H9 (cell line): ENCODE measurements around the gene MYO7B. TPM values are rescaled to one million over a fixed set of nuclear protein-coding genes. Genes with fewer than 3 reads are reported as not detected.

Experiments used
- DNase-seq: peaks from one replicate; pipeline ENCODE4 v3.0.0-alpha.2; 2017
- H2AFZ ChIP-seq: one replicate; pipeline ENCODE4 v1.6.1; 2013; ENCODE audit warnings: mild to moderate bottlenecking, low read length, control low read depth, moderate library complexity
- H2AK5ac ChIP-seq: 2 replicates; pipeline ENCODE4 v1.6.1; 2013; ENCODE audit warnings: low read length, control low read depth, mixed read lengths; ENCODE audit not compliant: insufficient read length
- H2BK120ac ChIP-seq: one replicate; pipeline ENCODE4 v1.6.1; 2013; ENCODE audit warnings: low read depth, mild to moderate bottlenecking, low read length, control low read depth, inconsistent platforms; ENCODE audit not compliant: poor library complexity, severe bottlenecking
- H2BK12ac ChIP-seq: 2 replicates; pipeline ENCODE4 v1.6.1; 2013; ENCODE audit warnings: low read length, control low read depth, mixed read lengths, low read depth; ENCODE audit not compliant: insufficient read length
- H2BK15ac ChIP-seq: 2 replicates; pipeline ENCODE4 v1.6.1; 2013; ENCODE audit warnings: low read depth, low read length, control low read depth
- H2BK20ac ChIP-seq: one replicate; pipeline ENCODE4 v1.6.1; 2013; ENCODE audit warnings: low read depth, mild to moderate bottlenecking, low read length, control low read depth, inconsistent platforms; ENCODE audit not compliant: poor library complexity, severe bottlenecking
- H2BK5ac ChIP-seq: 2 replicates; pipeline ENCODE4 v1.6.1; 2013; ENCODE audit warnings: low read length, control low read depth, mixed read lengths; ENCODE audit not compliant: insufficient read length
- H3K14ac ChIP-seq: 2 replicates; pipeline ENCODE4 v1.6.1; 2013; ENCODE audit warnings: low read length, control low read depth; ENCODE audit not compliant: insufficient read depth
- H3K18ac ChIP-seq: 2 replicates; pipeline ENCODE4 v1.6.1; 2013; ENCODE audit warnings: low read depth, mild to moderate bottlenecking, mixed read lengths, low read length, control low read depth; ENCODE audit not compliant: insufficient read length
- H3K23ac ChIP-seq: 2 replicates; pipeline ENCODE4 v1.6.1; 2013; ENCODE audit warnings: low read length, control low read depth, mixed read lengths, low read depth; ENCODE audit not compliant: insufficient read length
- H3K23me2 ChIP-seq: 2 replicates; pipeline ENCODE4 v1.6.1; 2013; ENCODE audit warnings: low read depth, mild to moderate bottlenecking, mixed read lengths, low read length, control low read depth; ENCODE audit not compliant: insufficient read length, poor library complexity, severe bottlenecking
- H3K27ac ChIP-seq: 2 replicates; pipeline ENCODE4 v1.5.1; 2013; ENCODE audit warnings: low read length, control low read depth, mixed read lengths, low read depth; ENCODE audit not compliant: insufficient read length
- H3K27me3 ChIP-seq: 2 replicates; pipeline ENCODE4 v1.6.1; 2013; ENCODE audit warnings: low read length, control low read depth, inconsistent platforms; ENCODE audit not compliant: insufficient read depth
- H3K4ac ChIP-seq: 2 replicates; pipeline ENCODE4 v1.6.1; 2013; ENCODE audit warnings: low read depth, mild to moderate bottlenecking, control low read depth, inconsistent platforms, low read length, moderate library complexity
- H3K4me1 ChIP-seq: 2 replicates; pipeline ENCODE4 v1.6.1; 2013; ENCODE audit warnings: low read length, control low read depth, inconsistent platforms; ENCODE audit not compliant: insufficient read depth
- H3K4me2 ChIP-seq: 2 replicates; pipeline ENCODE4 v1.6.1; 2013; ENCODE audit warnings: low read length, control low read depth, mixed read lengths; ENCODE audit not compliant: insufficient read length, insufficient read depth
- H3K56ac ChIP-seq: 2 replicates; pipeline ENCODE4 v1.6.1; 2013; ENCODE audit warnings: low read depth, mild to moderate bottlenecking, mixed read lengths, low read length, control low read depth; ENCODE audit not compliant: insufficient read length
- H3K79me1 ChIP-seq: 2 replicates; pipeline ENCODE4 v1.6.1; 2013; ENCODE audit warnings: low read depth, mild to moderate bottlenecking, moderate library complexity, low read length, control low read depth, inconsistent platforms; ENCODE audit not compliant: insufficient read depth, poor library complexity, severe bottlenecking
- H3K79me2 ChIP-seq: 2 replicates; pipeline ENCODE4 v1.6.1; 2013; ENCODE audit warnings: low read length, control low read depth, inconsistent platforms; ENCODE audit not compliant: insufficient read depth
- H3K9ac ChIP-seq: 2 replicates; pipeline ENCODE4 v1.6.1; 2013; ENCODE audit warnings: low read length, control low read depth, mixed read lengths; ENCODE audit not compliant: insufficient read length; ENCODE audit errors: extremely low read depth
- H3K9me3 ChIP-seq: one replicate; pipeline ENCODE4 v1.6.1; 2013; ENCODE audit warnings: low read depth, low read length, inconsistent platforms; ENCODE audit not compliant: control insufficient read depth
- H3T11ph ChIP-seq: one replicate; pipeline ENCODE4 v1.6.1; 2013; ENCODE audit warnings: mild to moderate bottlenecking, low read length, control low read depth, inconsistent platforms
- H4K20me1 ChIP-seq: one replicate; pipeline ENCODE4 v1.6.1; 2013; ENCODE audit not compliant: control insufficient read depth, insufficient read length, insufficient read depth
- H4K5ac ChIP-seq: 2 replicates; pipeline ENCODE4 v1.6.1; 2013; ENCODE audit warnings: low read depth, mild to moderate bottlenecking, mixed read lengths, low read length, control low read depth; ENCODE audit not compliant: insufficient read length
- H4K8ac ChIP-seq: replicated peaks from 2 replicates; pipeline ENCODE4 v1.6.1; 2013; ENCODE audit warnings: low read length, control low read depth, mixed read lengths, low read depth; ENCODE audit not compliant: insufficient read length
- H4K91ac ChIP-seq: 2 replicates; pipeline ENCODE4 v1.6.1; 2013; ENCODE audit warnings: low read depth, mild to moderate bottlenecking, moderate library complexity, mixed read lengths, low read length, control low read depth; ENCODE audit not compliant: insufficient read length
- H3K27ac Mint-ChIP-seq, 3 experiments: 2 replicates in 2 of 3; 3 replicates in 1 of 3; pipeline ENCODE4 v1.8.0; 2020 to 2021; ENCODE audit warnings: mixed read lengths in 3 of 3, mild to moderate bottlenecking in 1 of 3, moderate library complexity in 1 of 3
- H3K27me3 Mint-ChIP-seq: 2 replicates; pipeline ENCODE4 v1.8.0; 2021; ENCODE audit warnings: low read depth, mild to moderate bottlenecking, moderate library complexity, mixed read lengths
- H3K36me3 Mint-ChIP-seq, 3 experiments: 2 replicates in 2 of 3; 3 replicates in 1 of 3; pipeline ENCODE4 v1.8.0; 2020 to 2021; ENCODE audit warnings: low read depth in 3 of 3, mixed read lengths in 3 of 3; ENCODE audit not compliant: insufficient read depth in 1 of 3
- H3K4me1 Mint-ChIP-seq, 2 experiments: 2 replicates each; pipeline ENCODE4 v1.8.0; 2020; ENCODE audit warnings: mixed read lengths in 2 of 2
- H3K4me3 Mint-ChIP-seq, 2 experiments: 2 replicates in 1 of 2; 3 replicates in 1 of 2; pipeline ENCODE4 v1.8.0; 2020 to 2021; ENCODE audit warnings: mild to moderate bottlenecking in 2 of 2, mixed read lengths in 2 of 2, moderate library complexity in 1 of 2
- H3K9me3 Mint-ChIP-seq, 2 experiments: 2 replicates in 1 of 2; 3 replicates in 1 of 2; pipeline ENCODE4 v1.8.0; 2020; ENCODE audit warnings: mild to moderate bottlenecking in 2 of 2, mixed read lengths in 2 of 2, moderate library complexity in 1 of 2
- CTCF ChIP-seq: fragments of 200-600 bp; sonication (generic); conservative IDR thresholded peaks from 3 replicates; pipeline ENCODE4 v1.8.0; 2021; ENCODE audit warnings: antibody characterized with exemption, mild to moderate bottlenecking
- WGBS: extraction: QIAGEN DNeasy Blood & Tissue Kit; methylation state at CpG from one replicate; pipeline ENCODE4 v1.1.7; 2013; ENCODE audit warnings: missing lambda C conversion rate, low lambda C conversion rate, mixed read lengths; ENCODE audit not compliant: insufficient read length; ENCODE audit errors: extremely low coverage; 5-methylcytosine and 5-hydroxymethylcytosine counted together
- total RNA-seq: library from RNA; stranded (reverse); gene quantifications from 2 replicates; pipeline ENCODE4 v1.2.1, GENCODE V29; 2021

The MYO7B gene
- total RNA-seq, 1 experiment from 2014 or later, result not detected

GRCh38 chr2:127655209-127656073 is 120.0 kb downstream of the MYO7B start:
- Histone ChIP-seq H2BK12ac (no peak overlapping the region), H3K23ac (no peak overlapping the region), H4K20me1 (no peaks in the 10 kb centered on the region), H4K5ac (no peak overlapping the region), H3K18ac (no peak overlapping the region), H3K4me2 (no peak overlapping the region), H2BK5ac (no peak overlapping the region), H3T11ph (no peak overlapping the region), H2BK15ac (no peak overlapping the region), H3K27me3 (no peaks in the 10 kb centered on the region), H3K79me1 (no peaks in the 10 kb centered on the region), H3K14ac (no peak overlapping the region), H3K56ac (no peak overlapping the region), H3K9ac (no peak overlapping the region), H3K79me2 (no peaks in the 10 kb centered on the region), H2BK20ac (no peak overlapping the region), H4K91ac (no peak overlapping the region), H2AFZ (no peak overlapping the region), H3K23me2 (no peaks in the 10 kb centered on the region), H4K8ac (no peak overlapping the region), H3K4ac (no peak overlapping the region), H2AK5ac (no peak overlapping the region), H3K27ac (no peak overlapping the region), H3K4me1 (no peaks in the 10 kb centered on the region), H2BK120ac (no peak overlapping the region), H3K9me3 (no peaks in the 10 kb centered on the region)
- DNase-seq, result no peak
- Mint-ChIP-seq H3K27me3 (peaks cover 6% of the 10 kb centered on the region), H3K27ac (peak overlapping the region in 1 of 3 experiments; percentile 31; a peak in 1 of 7 replicates), H3K4me3 (no peak overlapping the region), H3K4me1 (peaks cover 9 to 18% of the 10 kb centered on the region in 2 experiments), H3K9me3 (no peaks in the 10 kb centered on the region), H3K36me3 (no peaks in the 10 kb centered on the region; a peak in 3 of 7 replicates)
- WGBS, result no CpG with 5 or more reads among the region's 16 CpGs
- TF ChIP-seq CTCF, result no peak
